Activated CD4-positive, alpha-beta T cell treated with anti-CD3 and anti-CD28 coated beads, Interleukin-10, Interleukin-2, amounts not matched to agents 100 ng/mL and 50 ng/mL, durations not matched to agents 16 hours and 8 hours (primary cell): ENCODE data around the gene HEPHL1.

ENCODE experiments used
- DNase-seq: peaks from one replicate; pipeline ENCODE4 v3.0.0-alpha.2; 2020

The HEPHL1 gene

GRCh38 chr11:94131718-94132115, 110.6 kb downstream of the HEPHL1 start:
- no peak for DNase-seq

GRCh38 chr11:94132152-94132558, 111.0 kb downstream of the HEPHL1 start:
- DNase-seq: no peak

DNA sequence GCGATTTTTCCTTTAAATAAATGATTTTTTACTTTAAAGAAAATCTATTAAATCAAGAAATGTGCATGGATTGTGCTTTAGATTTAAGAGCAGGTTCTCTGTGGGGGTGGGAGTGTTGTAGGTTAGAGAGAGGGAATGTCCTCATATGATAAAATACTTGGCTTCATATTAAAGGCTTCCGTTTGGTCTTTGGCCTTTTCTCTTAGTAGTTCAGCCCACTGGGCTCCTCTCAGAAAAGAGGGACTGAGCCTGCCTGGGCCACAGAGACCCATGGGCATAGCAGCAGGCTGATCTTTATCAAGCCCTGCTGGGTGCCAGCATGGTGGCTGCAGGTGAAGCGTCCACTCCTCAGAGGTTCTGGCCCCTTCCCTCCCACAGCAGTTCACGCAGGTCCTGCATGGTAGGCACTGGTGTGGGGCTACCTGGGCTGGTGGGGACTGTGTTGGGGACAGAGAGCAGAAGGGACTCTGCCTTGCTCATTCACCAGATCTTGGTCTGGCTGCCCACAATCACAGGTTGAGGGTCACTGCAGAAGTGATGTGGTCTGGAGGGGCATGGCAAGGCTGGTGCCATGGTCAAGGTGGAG, 111.8 kb downstream of the HEPHL1 start:
- no peak for DNase-seq

DNA sequence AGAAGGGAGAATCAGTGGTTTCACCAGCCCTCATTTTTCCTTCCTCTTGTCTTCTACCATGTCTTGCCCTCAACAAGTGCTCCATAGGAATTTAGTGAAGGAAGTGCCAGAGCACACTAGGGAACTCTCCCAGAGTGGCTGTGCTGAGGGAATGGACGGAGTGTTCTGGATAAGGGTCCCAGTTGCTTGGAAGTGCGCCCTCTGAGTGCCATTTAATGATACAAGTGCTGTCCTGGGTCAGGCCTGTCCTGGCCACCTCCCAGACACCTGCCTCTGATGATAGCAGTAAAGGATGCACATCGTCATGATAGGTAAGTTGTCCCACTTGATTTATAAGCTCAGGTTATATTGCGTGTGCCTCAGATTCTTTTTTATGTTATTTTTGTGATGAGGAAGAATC, 112.6 kb downstream of the HEPHL1 start:
- DNase-seq: no peak

DNA sequence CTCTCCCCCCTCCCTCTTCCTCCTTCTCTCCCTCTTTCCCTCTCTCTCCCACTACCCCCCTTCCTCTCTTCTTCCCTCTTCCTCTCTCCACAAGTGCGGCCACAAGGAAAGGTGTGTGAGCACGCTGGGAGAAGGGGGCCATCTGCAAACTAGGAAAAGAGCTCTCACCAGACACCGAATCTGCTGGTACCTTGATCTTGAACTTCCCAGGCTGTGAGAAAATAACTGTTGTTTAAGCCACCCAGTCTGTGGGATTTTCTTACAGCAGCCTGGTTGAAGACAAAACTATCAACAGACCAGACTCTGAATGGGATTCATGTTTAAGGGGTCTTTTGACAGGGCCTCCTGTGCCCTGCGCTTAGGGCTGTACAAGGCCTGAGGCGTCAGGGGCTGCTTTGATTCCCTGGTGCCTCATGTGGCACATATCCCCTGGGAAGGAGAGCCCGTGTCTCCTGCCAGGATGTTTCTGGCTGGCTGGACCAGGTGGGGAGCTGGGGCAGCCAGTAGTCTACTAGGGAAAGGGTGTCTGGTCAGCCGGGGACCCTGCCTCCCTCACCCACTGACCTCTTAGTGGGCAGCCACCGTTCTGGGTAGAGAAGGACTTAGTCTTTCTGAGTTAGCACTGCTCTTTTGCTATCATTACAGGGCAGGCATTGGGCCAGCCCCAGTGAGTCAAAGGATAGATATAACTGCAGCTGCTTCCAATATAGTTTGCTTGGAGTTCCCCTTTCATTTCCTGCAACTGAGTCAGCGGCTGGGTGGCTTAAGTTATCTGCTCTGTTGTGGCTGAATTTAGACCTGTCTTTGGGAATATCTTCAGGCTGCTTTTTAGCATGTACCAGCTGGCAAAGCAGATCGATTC, 113.7 kb downstream of the HEPHL1 start:
- DNase-seq: peak; percentile 56

DNA sequence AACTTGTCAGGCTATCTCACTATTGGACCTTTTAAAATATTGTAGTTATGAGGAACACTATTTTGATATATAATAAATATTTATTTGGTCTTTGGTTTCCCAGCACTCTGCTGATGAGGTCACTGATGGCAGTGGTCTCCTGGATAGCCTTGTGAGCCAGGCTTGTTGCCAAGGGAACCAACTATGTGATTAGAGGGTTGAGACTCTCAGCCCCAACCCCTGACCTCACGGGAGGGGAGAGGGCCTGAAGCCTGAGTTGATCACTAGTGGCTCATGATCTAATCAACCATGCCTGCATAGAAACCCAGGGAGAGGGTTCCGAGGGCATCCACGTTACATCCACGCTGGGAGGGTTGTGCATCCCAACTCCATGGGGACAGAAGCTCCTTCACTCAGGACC, 118.3 kb downstream of the HEPHL1 start:
- no peak for DNase-seq

GRCh38 chr11:94140154-94140655, 119.1 kb downstream of the HEPHL1 start:
- DNase-seq: no peak

DNA sequence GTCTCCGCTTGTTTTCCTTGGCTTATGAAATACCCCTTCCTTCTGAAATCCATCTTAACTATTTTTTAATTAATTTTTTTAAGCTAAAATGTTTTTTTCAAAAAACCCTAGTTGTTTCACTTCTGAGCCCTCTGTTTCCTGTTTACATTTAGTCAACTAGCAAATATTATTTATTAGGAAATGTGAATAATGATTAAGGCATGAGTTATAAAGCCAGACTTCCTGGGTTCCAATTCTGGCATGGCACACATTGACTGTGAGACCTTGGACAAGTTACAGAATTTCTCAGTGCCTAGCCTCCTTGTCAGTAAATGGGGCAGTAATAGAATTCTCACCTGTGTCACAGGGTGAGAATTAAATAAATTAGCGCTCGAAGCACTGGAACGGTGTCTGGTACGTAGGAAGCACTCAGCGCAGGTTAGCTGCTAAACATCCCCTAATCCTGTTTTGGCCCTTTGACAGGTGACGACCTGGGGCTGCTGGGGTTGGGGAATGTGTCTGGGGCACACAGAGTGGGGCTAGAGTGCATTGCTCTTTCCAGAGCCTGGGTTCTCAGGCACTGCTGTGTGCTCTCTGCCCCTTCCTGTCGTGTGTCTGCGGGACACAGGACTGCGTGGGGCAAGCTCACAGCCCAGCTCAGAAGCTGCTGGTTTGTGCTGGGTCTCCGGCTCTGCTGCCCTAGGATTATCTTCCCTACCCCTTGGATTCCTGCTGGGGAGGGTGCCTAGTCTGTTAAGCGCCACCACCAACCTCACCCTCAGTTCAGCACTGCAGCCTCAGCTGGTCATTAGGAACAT, 120.6 kb downstream of the HEPHL1 start:
- DNase-seq: no peak

- no peak for DNase-seq
Measured at GRCh38 chr11:94142308-94143281, 121.4 kb downstream of the HEPHL1 start.

DNA sequence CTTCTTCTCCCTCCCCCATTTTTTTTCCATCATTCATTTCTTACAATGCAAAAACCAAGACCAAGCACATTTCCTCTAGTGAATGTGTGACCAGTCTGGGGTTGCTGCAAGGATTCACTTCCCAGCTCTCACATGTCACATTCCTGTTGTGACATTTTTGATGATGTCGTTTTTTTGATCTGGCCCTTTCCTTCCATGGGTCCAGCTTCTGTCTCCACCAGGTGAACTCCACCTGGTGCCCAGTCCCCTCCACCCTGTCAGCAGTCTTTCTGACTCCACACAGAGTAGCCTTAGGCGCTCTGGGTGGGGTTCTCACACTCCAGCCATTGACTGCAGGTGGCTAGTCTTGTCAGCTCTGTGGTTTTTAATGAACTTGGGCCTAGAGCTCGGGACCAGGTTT, 123.1 kb downstream of the HEPHL1 start:
- no peak for DNase-seq

- no peak for DNase-seq
Measured at GRCh38 chr11:94144664-94145063, 123.5 kb downstream of the HEPHL1 start.

DNA sequence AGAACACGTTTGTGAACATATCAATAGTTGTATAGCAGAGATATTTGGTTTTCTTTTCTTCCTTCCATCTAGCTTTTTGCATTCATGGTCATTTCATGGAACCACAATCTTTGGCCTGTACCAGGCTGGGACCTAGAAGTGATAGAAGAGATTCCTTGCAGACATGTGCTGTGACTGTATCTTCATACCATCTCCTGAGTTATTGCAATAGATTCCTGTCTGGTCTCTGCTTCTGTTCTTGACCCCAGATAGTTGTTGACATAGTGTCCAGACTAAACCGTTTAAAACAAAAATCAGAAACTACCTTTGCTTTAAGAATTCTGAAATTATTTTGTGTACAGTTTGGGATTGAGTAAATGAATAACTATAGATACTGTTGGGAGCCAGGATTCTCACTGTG, 124.3 kb downstream of the HEPHL1 start:
- DNase-seq: no peak

DNA sequence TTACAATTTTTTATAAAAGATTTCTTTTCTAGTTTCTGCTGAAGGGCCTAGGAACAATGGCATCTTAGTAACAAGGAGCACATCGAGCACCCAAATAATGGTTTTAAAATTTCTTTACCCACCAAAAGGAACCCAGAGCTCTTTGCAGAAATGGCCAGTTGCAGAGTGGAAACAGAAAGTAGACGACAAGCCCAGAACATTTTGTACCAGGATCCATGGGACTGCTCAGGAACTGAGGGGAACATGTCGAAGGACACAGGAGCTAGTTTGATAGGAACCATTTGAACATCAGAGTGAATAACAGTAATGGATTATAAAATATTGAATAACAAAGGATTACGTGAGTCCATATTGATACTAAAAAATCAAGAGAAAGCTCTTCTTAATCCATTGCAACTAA, 124.8 kb downstream of the HEPHL1 start:
- DNase-seq: no peak

GRCh38 chr11:94147433-94147845, 126.3 kb downstream of the HEPHL1 start:
- DNase-seq: peak; percentile 58

- DNase-seq: no peak
Measured at GRCh38 chr11:94148189-94148588, 127.0 kb downstream of the HEPHL1 start.

DNA sequence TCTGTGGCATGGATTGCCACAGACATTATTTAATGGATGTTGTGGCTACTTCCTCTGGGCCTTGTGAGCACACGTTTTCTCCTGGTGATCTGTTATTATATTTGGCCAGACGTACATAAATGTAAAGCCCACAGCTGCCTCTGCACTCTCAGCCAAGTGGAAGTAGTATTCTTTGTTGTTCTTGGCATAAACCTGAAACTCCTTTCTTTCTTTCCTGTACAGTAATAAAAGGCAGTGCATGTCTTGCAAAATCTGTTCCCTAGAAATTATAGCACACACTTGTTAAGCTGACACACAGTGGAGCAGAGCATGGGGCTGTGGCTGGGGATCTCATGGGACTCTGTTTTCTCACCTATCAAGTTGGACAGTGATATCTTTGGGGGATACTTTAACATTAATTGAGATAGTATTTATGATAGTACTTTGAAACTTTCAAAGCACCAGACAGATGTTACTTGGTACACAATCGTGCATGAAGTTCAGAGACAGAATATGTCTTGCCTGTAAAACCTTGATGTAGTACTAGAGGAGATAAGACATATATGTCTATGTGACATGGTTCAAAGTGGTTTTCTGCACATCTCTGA, 128.4 kb downstream of the HEPHL1 start:
- DNase-seq: peak; percentile 27

- no peak for DNase-seq
Measured at GRCh38 chr11:94150056-94150455, 128.9 kb downstream of the HEPHL1 start.

- DNase-seq: no peak
Measured at GRCh38 chr11:94150704-94151685, 129.8 kb downstream of the HEPHL1 start.

DNA sequence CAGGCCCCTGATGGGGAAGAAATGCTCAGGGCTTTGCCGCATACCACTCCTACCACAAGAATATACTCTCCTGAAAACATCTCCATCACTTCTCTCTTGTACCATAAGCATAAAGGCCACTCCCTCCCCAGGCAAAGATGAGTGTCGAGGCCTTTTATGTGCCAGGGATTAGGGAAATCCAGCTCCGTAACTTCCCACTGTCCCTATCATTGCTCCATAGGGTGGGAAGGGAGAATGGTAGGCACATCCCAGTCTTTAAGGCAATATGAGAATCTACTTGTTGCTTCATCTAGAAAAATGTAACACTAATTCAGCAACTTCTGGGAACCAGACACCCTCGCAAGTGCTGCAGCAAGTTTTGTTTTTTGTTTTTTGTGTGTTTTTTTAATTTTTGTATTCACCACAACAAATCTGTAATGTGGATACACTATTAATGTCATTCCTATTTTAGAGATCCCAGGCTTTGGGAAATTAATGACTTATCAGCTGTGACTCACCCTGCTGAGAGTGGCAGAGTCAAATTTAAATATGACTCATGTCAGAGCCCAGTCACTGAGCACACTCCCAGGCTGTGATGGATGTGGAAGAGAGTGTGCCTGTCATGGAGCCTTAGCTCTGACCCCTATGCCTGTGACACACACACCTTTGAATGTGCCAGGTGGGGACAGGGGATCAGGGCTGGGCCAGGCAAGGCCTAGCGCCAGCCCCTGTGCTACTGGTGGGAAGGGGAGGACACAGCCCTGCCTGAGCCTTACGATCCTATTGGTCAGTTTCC, 130.9 kb downstream of the HEPHL1 start:
- peak; percentile 50 for DNase-seq

GRCh38 chr11:94152678-94153065, 131.5 kb downstream of the HEPHL1 start:
- DNase-seq: no peak
